ENCODE data around the gene SLC16A1. TPM values are rescaled to one million over a fixed set of nuclear protein-coding genes. Genes with fewer than 3 reads are reported as not detected.
"Not testable (repeated sequence)": the region's sequence is repeated elsewhere in the genome, so short reads cannot be mapped to it uniquely, and the experiment has no call there.

The SLC16A1 gene
- total RNA-seq, 4 donors from 2014 or later: 27.9 to 46.5 (median 36.9) TPM

GRCh38 chr1:112888630-112889029 lies 67.4 kb downstream of the SLC16A1 start:
- Histone ChIP-seq H3K4me3 (no peak overlapping the region), H3K27ac (no peak overlapping the region), H3K27me3 (no peaks in the 10 kb centered on the region), H3K36me3 (no peaks in the 10 kb centered on the region), H3K9me3 (peaks cover 0 to 7% (median 0%) of the 10 kb centered on the region in 3 donors), H3K4me1 (no peaks in the 10 kb centered on the region)
- WGBS, 2 donors (ENCODE audit: low coverage in 1 of 2): 65 to 69% methylated on average over 2 of the region's 2 CpGs
- TF ChIP-seq EP300 (IDR thresholded peaks at IDR 0.05) (no peak), POLR2A (IDR thresholded peaks at IDR 0.05) (no peak), CTCF (IDR thresholded peaks at IDR 0.05) (no peak), POLR2AphosphoS5 (IDR thresholded peaks at IDR 0.05) (no peak)
- no peak for ATAC-seq

GRCh38 chr1:112887599-112888283 lies 68.3 kb downstream of the SLC16A1 start:
- H3K4me1 ChIP-seq: no peaks in the 10 kb centered on the region
- 51 to 100% methylated on average over 2 to 3 of the region's 10 CpGs for WGBS, 2 donors (ENCODE audit: low coverage in 1 of 2)
- no peak for TF ChIP-seq EP300 (IDR thresholded peaks at IDR 0.05)
- TF ChIP-seq POLR2A (IDR thresholded peaks at IDR 0.05): no peak
- TF ChIP-seq POLR2AphosphoS5 (IDR thresholded peaks at IDR 0.05): no peak
- no peak for TF ChIP-seq CTCF (IDR thresholded peaks at IDR 0.05)
- H3K27ac ChIP-seq: no peak overlapping the region
- no peak overlapping the region for H3K4me3 ChIP-seq
- H3K36me3 ChIP-seq: no peaks in the 10 kb centered on the region
- ATAC-seq: no peak
- no peaks in the 10 kb centered on the region for H3K27me3 ChIP-seq
- H3K9me3 ChIP-seq: no peaks in the 10 kb centered on the region

GRCh38 chr1:112884996-112885395 lies 71.0 kb downstream of the SLC16A1 start:
- not testable (repeated sequence) for H3K9me3 ChIP-seq, H3K27ac ChIP-seq, H3K4me1 ChIP-seq, H3K4me3 ChIP-seq, H3K27me3 ChIP-seq, ATAC-seq, H3K36me3 ChIP-seq
- 100% methylated on average over 2 to 3 of the region's 5 CpGs for WGBS, 2 donors (ENCODE audit: low coverage in 1 of 2)

GRCh38 chr1:112882271-112882744 lies 73.7 kb downstream of the SLC16A1 start:
- no peaks in the 10 kb centered on the region for H3K4me1 ChIP-seq
- WGBS, 2 donors (ENCODE audit: low coverage in 1 of 2): 60% methylated on average over 1 of the region's 4 CpGs; no CpG with 5 or more reads in 1 of the 2 donors
- no peak for ATAC-seq
- H3K4me3 ChIP-seq: no peak overlapping the region
- no peaks in the 10 kb centered on the region for H3K9me3 ChIP-seq
- no peaks in the 10 kb centered on the region for H3K27me3 ChIP-seq
- H3K36me3 ChIP-seq: no peaks in the 10 kb centered on the region
- no peak for TF ChIP-seq POLR2AphosphoS5 (IDR thresholded peaks at IDR 0.05)
- no peak for TF ChIP-seq EP300 (IDR thresholded peaks at IDR 0.05)
- TF ChIP-seq CTCF (IDR thresholded peaks at IDR 0.05): no peak
- TF ChIP-seq POLR2A (IDR thresholded peaks at IDR 0.05): no peak
- no peak overlapping the region for H3K27ac ChIP-seq

GRCh38 chr1:112881742-112882127 lies 74.3 kb downstream of the SLC16A1 start:
- no peak for ATAC-seq
- 70% methylated on average over 4 of the region's 8 CpGs; no CpG with 5 or more reads in 1 of the 2 donors for WGBS, 2 donors (ENCODE audit: low coverage in 1 of 2)
- Histone ChIP-seq H3K4me1 (no peaks in the 10 kb centered on the region), H3K9me3 (no peaks in the 10 kb centered on the region), H3K27me3 (no peaks in the 10 kb centered on the region), H3K4me3 (no peak overlapping the region), H3K27ac (no peak overlapping the region), H3K36me3 (no peaks in the 10 kb centered on the region)
- no peak for TF ChIP-seq POLR2AphosphoS5 (IDR thresholded peaks at IDR 0.05)

- no peaks in the 10 kb centered on the region for H3K36me3 ChIP-seq
- ATAC-seq: no peak
- no peaks in the 10 kb centered on the region for H3K9me3 ChIP-seq
- H3K4me1 ChIP-seq: no peaks in the 10 kb centered on the region
- no peak overlapping the region for H3K4me3 ChIP-seq
- WGBS, 2 donors (ENCODE audit: low coverage in 1 of 2): 100% methylated on average over 2 of the region's 3 CpGs; no CpG with 5 or more reads in 1 of the 2 donors
- no peak overlapping the region for H3K27ac ChIP-seq
- TF ChIP-seq CTCF (IDR thresholded peaks at IDR 0.05): no peak
- TF ChIP-seq POLR2A (IDR thresholded peaks at IDR 0.05): no peak
- TF ChIP-seq EP300 (IDR thresholded peaks at IDR 0.05): no peak
- no peak for TF ChIP-seq POLR2AphosphoS5 (IDR thresholded peaks at IDR 0.05)
- no peaks in the 10 kb centered on the region for H3K27me3 ChIP-seq
These were observed 76.2 kb downstream of the SLC16A1 start for GRCh38 chr1:112879834-112880233.

All from gastroesophageal sphincter (tissue), 4 donors.